ENCODE results near the gene NBL1.

DNA sequence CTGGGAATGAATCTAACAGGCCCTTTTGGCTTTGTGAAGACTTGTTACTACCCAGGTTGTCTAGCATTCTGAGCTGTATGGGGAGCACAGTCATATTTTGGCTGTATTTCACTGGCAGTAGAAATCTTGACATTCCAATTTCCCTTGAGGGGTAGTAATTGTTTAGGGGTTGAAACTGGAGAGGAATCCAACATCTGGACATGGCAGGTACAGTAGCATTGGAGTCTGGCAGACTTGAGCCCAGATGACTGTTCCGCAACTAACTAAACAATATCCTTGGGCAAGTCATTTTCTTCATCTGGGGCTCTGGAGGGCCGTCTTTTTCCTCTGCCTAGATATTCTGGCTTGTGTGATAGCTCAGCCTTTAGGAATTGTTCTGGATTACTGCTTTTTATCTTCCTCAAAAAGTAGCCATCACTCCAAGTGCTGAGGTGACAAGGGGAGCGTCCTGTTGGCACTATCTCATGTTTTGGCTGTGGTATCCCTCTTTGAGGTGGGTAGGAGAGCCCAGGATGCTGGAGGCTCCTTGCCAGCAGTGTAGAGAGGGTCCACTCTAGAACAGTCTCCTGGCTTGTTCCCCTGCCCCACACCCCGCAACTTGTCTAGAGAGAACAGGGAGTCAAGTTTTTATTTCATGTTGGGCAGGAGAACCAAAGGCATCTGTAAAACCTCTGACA lies 22.7 kb upstream of the NBL1 start:
- TF ChIP-seq, protein P1, sequence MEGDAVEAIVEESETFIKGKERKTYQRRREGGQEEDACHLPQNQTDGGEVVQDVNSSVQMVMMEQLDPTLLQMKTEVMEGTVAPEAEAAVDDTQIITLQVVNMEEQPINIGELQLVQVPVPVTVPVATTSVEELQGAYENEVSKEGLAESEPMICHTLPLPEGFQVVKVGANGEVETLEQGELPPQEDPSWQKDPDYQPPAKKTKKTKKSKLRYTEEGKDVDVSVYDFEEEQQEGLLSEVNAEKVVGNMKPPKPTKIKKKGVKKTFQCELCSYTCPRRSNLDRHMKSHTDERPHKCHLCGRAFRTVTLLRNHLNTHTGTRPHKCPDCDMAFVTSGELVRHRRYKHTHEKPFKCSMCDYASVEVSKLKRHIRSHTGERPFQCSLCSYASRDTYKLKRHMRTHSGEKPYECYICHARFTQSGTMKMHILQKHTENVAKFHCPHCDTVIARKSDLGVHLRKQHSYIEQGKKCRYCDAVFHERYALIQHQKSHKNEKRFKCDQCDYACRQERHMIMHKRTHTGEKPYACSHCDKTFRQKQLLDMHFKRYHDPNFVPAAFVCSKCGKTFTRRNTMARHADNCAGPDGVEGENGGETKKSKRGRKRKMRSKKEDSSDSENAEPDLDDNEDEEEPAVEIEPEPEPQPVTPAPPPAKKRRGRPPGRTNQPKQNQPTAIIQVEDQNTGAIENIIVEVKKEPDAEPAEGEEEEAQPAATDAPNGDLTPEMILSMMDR (IDR thresholded peaks at IDR 0.05; ENCODE audit: low read depth, low read length, poor library complexity, severe bottlenecking) = no peak
- no peak for TF ChIP-seq EZH2phosphoT487 (IDR thresholded peaks at IDR 0.05; ENCODE audit: borderline replicate concordance, low read length)

All from DOHH2 (cell line).